ENCODE results near the gene ZMIZ2.

Gene ZMIZ2

GRCh38 chr7:44756904-44757303 lies 8.3 kb downstream of the ZMIZ2 start:
- DNase-seq, result no peak

- DNase-seq, result no peak
Measured at GRCh38 chr7:44757311-44757710, 8.7 kb downstream of the ZMIZ2 start.

GRCh38 chr7:44757739-44758138 lies 9.1 kb downstream of the ZMIZ2 start:
- no peak for DNase-seq

GRCh38 chr7:44759246-44759645 lies 10.6 kb downstream of the ZMIZ2 start:
- no peak for DNase-seq

GRCh38 chr7:44760034-44760580 lies 11.5 kb downstream of the ZMIZ2 start:
- no peak for DNase-seq

GRCh38 chr7:44761207-44762161 lies 12.8 kb downstream of the ZMIZ2 start:
- no peak for DNase-seq

GRCh38 chr7:44762300-44762699 lies 13.7 kb downstream of the ZMIZ2 start:
- no peak for DNase-seq

GRCh38 chr7:44762726-44763522 lies 14.3 kb downstream of the ZMIZ2 start:
- no peak for DNase-seq

GRCh38 chr7:44764081-44764480 lies 15.4 kb downstream of the ZMIZ2 start:
- DNase-seq, result no peak

- DNase-seq, result no peak
Measured at GRCh38 chr7:44764665-44765578, 16.3 kb downstream of the ZMIZ2 start.

GRCh38 chr7:44765579-44766415 lies 17.1 kb downstream of the ZMIZ2 start:
- no peak for DNase-seq

- DNase-seq, result no peak
Measured at GRCh38 chr7:44766416-44766801, 17.8 kb downstream of the ZMIZ2 start.

GRCh38 chr7:44767134-44767911 lies 18.7 kb downstream of the ZMIZ2 start:
- DNase-seq, result no peak

GRCh38 chr7:44767912-44768627 lies 19.4 kb downstream of the ZMIZ2 start:
- DNase-seq, result no peak

GRCh38 chr7:44768628-44769371 lies 20.2 kb downstream of the ZMIZ2 start:
- DNase-seq, result no peak

- no peak for DNase-seq
Measured at GRCh38 chr7:44769376-44769775, 20.7 kb downstream of the ZMIZ2 start.

- DNase-seq, result no peak
Measured at GRCh38 chr7:44769776-44770294, 21.2 kb downstream of the ZMIZ2 start.

GRCh38 chr7:44771358-44771757 lies 22.7 kb downstream of the ZMIZ2 start:
- DNase-seq, result no peak

GRCh38 chr7:44772440-44772839 lies 23.8 kb downstream of the ZMIZ2 start:
- no peak for DNase-seq
